ENCODE results near the gene OR1F1. TPM values are rescaled to one million over a fixed set of nuclear protein-coding genes. Genes with fewer than 3 reads are reported as not detected.

OR1F1 gene
- total and polyA plus RNA-seq, 2 of the 8 experiments (the other 6 are each of a cell fraction or from before 2014, with no cell fraction given) = 0.52 to 1.2 TPM

DNA sequence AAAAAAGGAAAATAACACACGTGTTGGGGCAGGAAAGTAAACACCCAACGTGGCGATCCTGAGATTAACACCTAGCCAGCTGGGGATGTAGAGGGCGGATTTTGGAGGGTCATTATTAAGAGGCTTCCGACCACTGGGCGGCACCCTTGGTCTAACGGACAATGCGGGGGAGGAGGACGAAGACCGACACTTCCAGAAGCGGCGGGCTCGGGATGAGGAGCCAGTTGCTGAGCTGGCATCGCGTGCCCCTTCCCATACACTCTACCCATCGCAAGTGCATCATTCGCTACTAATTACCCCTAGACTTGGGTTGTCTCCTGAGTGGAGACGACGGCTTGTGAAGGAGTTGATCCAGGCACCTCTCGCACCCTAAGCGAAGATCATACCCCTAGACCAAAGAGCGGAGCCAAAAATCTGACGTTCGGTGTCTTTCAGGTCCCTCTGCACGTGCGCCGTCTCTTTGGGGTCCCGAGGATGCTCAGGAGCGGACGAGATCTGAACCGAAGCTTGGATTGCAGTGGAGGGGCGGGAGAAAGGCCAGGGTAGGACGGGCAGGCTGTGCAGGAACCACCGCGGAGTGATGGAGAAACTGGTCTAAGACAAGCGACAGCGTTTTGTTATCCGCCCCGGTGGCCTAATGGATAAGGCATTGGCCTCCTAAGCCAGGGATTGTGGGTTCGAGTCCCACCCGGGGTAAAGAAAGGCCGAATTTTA is 35.6 kb upstream of the OR1F1 start (continued):
- TF ChIP-seq TAF1 (IDR thresholded peaks at IDR 0.05; ENCODE audit: low read depth, low read length) = 0 out of 2 replicates have a peak, but pooled peaks have one; percentile 15
- peak; percentile 99 for TF ChIP-seq TBP (IDR thresholded peaks at IDR 0.05; ENCODE audit: low read depth, low read length)
- 0 out of 2 replicates have a peak, but pooled peaks have one; percentile 26 for TF ChIP-seq GABPA (IDR thresholded peaks at IDR 0.05; ENCODE audit: borderline replicate concordance, insufficient read depth, low read length)
- TF ChIP-seq EZH2 (IDR thresholded peaks at IDR 0.05; ENCODE audit: low read depth, low read length, severe bottlenecking) = no peak
- peak; percentile 66; the same call in 1 of the 2 replicates for TF ChIP-seq TEAD4 (IDR thresholded peaks at IDR 0.05; ENCODE audit: low read depth, low read length)
- peak; percentile 78 for TF ChIP-seq E2F6 (IDR thresholded peaks at IDR 0.05)
- TF ChIP-seq, protein P1, sequence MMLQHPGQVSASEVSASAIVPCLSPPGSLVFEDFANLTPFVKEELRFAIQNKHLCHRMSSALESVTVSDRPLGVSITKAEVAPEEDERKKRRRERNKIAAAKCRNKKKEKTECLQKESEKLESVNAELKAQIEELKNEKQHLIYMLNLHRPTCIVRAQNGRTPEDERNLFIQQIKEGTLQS (IDR thresholded peaks at IDR 0.05; ENCODE audit: insufficient read depth, low read depth, low read length) = no peak
- TF ChIP-seq BCL11A (IDR thresholded peaks at IDR 0.05; ENCODE audit: low read depth in 2 of 2, low read length in 2 of 2) = no peak
- no peak for TF ChIP-seq KDM5A (IDR thresholded peaks at IDR 0.05; ENCODE audit: low read length)
- TF ChIP-seq POU5F1 (IDR thresholded peaks at IDR 0.05; ENCODE audit: low read depth, low read length) = no peak
- no peak for TF ChIP-seq CHD2 (IDR thresholded peaks at IDR 0.05; ENCODE audit: low read length)
- peak; percentile 57 to 66 (median 64) for TF ChIP-seq CTCF (IDR thresholded peaks at IDR 0.05; ENCODE audit: control extremely low read depth in 1 of 3, insufficient read depth in 1 of 3, low read depth in 1 of 3, low read length in 3 of 3)
- peak; percentile 100 for TF ChIP-seq ASH2L (IDR thresholded peaks at IDR 0.05; ENCODE audit: low read length)
- no peak for TF ChIP-seq POLR2A (IDR thresholded peaks at IDR 0.05; ENCODE audit: control extremely low read depth in 1 of 2, low read depth in 2 of 2, low read length in 2 of 2)
- no peak for TF ChIP-seq SIRT6 (IDR thresholded peaks at IDR 0.05; ENCODE audit: low read length)
- no peak for TF ChIP-seq NANOG (IDR thresholded peaks at IDR 0.05; ENCODE audit: insufficient read depth, low read depth, low read length, poor library complexity, severe bottlenecking)
- peak; percentile 96 for TF ChIP-seq RBBP5 (IDR thresholded peaks at IDR 0.05; ENCODE audit: borderline replicate concordance, low read depth, low read length)
- TF ChIP-seq CBX5 (IDR thresholded peaks at IDR 0.05; ENCODE audit: low read depth, low read length) = no peak
- TF ChIP-seq RNF2 (IDR thresholded peaks at IDR 0.05; ENCODE audit: borderline replicate concordance, low read depth, low read length, missing control alignments, poor library complexity, severe bottlenecking) = no peak
- TF ChIP-seq HDAC2 (IDR thresholded peaks at IDR 0.05; ENCODE audit: borderline replicate concordance in 1 of 2, low read depth in 2 of 2, low read length in 2 of 2) = no peak; a peak in 1 of 4 replicates
